AG20443 (cell line): ENCODE results near the gene NDUFAF3.
"Not testable (repeated sequence)": the region's sequence is repeated elsewhere in the genome, so short reads cannot be mapped to it uniquely, and the experiment has no call there.

ENCODE experiments used
- DNase-seq: peaks from one replicate; pipeline ENCODE4 v3.0.0; 2012; ENCODE audit warnings: low spot score, mixed read lengths

Gene NDUFAF3

GRCh38 chr3:48999085-48999858, 22.6 kb upstream of the NDUFAF3 start:
- no peak for DNase-seq

- no peak for DNase-seq
Measured at GRCh38 chr3:49001155-49001554, 20.8 kb upstream of the NDUFAF3 start.

- DNase-seq, result no peak
Measured at GRCh38 chr3:49004352-49005302, 17.3 kb upstream of the NDUFAF3 start.

GRCh38 chr3:49005303-49005680, 16.6 kb upstream of the NDUFAF3 start:
- no peak for DNase-seq

GRCh38 chr3:49005998-49006397, 15.9 kb upstream of the NDUFAF3 start:
- no peak for DNase-seq

- DNase-seq, result peak; percentile 60
Measured at GRCh38 chr3:49006408-49007067, 15.4 kb upstream of the NDUFAF3 start.

GRCh38 chr3:49007068-49007770, 14.7 kb upstream of the NDUFAF3 start, which contains the start of gene WDR6:
WDR6 (plus strand) TSS chr3:49007391; CDS start chr3:49007432, 41 bp downstream.
- DNase-seq, result peak; percentile 97

GRCh38 chr3:49007771-49008528, 14.0 kb upstream of the NDUFAF3 start:
- peak; percentile 95 for DNase-seq

GRCh38 chr3:49008627-49009026, 13.3 kb upstream of the NDUFAF3 start:
- DNase-seq, result not testable (repeated sequence)

- no peak for DNase-seq
Measured at GRCh38 chr3:49009396-49009795, 12.5 kb upstream of the NDUFAF3 start.

- no peak for DNase-seq
Measured at GRCh38 chr3:49012441-49013017, 9.4 kb upstream of the NDUFAF3 start.

GRCh38 chr3:49013113-49013737, 8.7 kb upstream of the NDUFAF3 start:
- no peak for DNase-seq

- DNase-seq, result peak; percentile 30
Measured at GRCh38 chr3:49013738-49014660, 7.9 kb upstream of the NDUFAF3 start.

- DNase-seq, result no peak
Measured at GRCh38 chr3:49015072-49015471, 6.8 kb upstream of the NDUFAF3 start.

- DNase-seq, result no peak
Measured at GRCh38 chr3:49015765-49016164, 6.2 kb upstream of the NDUFAF3 start.

- DNase-seq, result no peak
Measured at GRCh38 chr3:49016414-49017228, 5.3 kb upstream of the NDUFAF3 start.

- no peak for DNase-seq
Measured at GRCh38 chr3:49017229-49017970, 4.5 kb upstream of the NDUFAF3 start.
